NCI-H748 treated with DMSO at 0.1 percent for 48 hours (cell line): Measurements from ENCODE around the gene VPS51.

Experiments used
- DNase-seq: peaks from one replicate; lab custom pipeline; 2025; lab: John Stamatoyannopoulos, UW

Gene VPS51

DNA sequence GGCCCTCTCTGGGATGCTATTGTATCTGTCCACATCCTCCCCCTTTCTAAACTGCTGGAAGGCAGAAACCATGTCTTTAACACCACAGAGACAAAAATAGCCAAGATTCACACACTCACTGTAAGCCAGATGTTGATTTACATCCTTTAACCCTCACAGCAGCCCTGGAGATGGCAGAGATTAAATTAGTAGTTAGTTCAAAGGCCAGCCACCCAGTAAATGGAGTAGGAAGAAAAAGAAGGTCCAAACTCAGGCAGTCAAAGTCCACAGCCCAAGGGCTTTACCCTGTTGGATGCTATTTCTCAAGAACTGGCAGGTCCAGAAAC is 23.6 kb downstream of the VPS51 start:
- no peak for DNase-seq

DNA sequence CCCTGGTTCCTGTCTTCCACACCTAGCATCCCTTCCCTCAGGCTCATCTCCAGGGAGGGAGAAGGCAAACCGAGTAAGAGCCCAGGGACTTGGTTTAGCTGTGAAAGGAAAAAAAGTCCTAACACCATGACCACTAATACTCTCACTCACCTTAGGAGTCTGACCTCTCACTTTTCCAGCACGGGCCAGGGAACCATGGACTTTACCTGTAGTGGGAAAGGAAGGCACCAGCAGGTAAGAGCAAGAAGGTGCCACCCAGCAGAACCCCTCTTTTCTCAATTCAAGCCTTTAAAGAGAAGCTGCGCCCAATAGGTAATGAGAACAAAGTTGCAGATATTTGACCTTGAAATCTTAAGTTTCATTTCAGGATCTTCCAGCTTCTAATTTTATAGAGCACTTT is 24.8 kb downstream of the VPS51 start:
- DNase-seq = no peak

DNA sequence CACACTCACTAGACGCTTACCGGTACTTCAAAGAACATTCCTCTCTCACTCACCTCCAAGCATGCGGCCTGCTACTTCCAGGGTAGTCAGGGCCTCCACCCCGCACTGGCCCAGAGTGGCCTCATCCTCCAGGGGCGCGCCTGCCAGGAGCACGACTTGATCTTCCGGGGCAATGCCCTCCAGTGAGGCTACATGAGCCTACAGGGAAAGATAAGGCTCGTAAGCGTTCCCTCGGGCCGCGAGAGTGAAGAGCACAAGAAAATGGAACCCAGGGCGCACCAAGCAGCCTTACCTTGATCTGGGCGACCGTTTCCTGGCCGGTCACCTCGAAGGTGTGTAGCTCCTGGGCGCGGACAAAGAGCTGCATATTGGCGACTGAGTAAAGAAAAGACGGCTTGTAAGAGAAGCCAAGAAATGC is 25.4 kb downstream of the VPS51 start:
- DNase-seq = no peak

DNA sequence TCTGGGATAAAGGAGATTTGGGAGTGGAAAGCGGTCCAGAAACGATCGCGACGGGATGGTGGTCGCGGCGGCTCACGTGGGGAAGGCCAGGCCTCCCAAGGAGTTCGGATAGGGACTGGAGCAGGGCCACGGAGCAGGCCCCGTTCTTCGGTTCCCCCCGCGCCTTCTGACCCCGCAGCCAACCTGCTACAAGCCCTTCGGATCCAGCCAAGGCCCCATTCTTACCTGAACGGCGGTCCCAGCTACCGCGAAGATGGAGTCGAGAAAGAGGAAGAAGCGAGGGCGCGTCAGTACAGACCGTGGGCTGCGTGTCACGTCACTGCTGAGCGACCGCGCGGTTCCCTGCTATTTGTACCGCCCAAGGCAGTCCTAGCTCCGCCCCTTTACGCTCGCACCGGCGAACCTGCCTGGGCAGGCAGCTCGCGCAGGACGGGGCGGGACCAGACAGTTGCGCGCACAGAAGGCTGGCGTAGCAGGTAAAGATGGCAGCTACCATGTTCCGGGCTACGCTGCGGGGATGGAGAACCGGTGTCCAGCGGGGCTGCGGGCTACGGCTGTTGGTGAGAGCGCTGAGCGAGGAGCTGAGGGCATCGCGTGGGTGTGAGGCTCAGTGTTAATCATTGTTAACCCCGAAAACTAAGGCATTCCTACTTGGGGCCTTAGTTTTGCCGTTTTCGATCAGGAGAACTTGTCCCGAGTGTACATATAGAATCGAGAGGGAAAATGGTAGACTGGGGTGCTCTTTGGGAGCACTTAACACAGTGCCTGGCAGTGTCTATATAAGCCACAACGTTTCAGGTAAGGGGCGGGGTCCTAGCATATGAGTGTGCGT is 26.1 kb downstream of the VPS51 start, which contains the start of the genes FAU and MRPL49:
TSS of gene FAU (minus strand) at position 270 of the 832 bp plus-strand sequence. CDS start 321 bp downstream, outside the sequence.
TSS of gene MRPL49 (plus strand) at position 457 of the 832 bp plus-strand sequence. CDS start at position 483, 26 bp downstream.
- DNase-seq = peak; percentile 96

DNA sequence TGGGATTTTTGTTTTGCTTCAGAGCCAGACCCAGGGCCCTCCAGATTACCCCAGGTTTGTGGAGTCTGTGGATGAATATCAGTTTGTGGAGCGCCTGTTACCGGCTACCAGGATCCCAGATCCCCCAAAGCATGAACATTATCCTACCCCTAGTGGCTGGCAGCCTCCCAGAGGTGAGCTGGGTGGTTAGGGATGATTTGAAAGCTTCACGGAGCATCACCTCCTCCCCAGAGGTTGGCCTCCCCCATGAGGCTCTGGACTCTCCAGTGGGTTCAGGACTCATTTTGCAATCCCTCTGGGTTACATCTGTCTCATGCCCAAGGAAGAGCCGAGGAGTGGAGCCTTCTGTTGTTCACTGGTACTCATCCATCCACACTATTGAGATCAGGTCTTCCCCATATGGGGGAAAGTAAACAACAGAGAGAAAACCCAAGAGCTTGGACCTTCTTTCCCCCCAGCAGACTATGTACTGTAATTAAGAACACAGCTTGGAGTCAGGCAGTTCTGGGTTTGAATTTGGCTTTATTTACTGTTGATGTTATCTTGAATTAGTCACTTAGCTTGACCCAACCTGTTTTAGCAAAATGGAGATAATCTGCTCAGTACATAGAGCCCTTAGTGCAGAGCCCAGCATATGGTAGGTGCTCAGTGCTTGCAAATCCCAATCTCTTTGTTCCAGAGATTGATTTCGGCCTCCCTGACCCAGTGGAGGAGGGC is 28.6 kb downstream of the VPS51 start:
- DNase-seq = no peak

DNA sequence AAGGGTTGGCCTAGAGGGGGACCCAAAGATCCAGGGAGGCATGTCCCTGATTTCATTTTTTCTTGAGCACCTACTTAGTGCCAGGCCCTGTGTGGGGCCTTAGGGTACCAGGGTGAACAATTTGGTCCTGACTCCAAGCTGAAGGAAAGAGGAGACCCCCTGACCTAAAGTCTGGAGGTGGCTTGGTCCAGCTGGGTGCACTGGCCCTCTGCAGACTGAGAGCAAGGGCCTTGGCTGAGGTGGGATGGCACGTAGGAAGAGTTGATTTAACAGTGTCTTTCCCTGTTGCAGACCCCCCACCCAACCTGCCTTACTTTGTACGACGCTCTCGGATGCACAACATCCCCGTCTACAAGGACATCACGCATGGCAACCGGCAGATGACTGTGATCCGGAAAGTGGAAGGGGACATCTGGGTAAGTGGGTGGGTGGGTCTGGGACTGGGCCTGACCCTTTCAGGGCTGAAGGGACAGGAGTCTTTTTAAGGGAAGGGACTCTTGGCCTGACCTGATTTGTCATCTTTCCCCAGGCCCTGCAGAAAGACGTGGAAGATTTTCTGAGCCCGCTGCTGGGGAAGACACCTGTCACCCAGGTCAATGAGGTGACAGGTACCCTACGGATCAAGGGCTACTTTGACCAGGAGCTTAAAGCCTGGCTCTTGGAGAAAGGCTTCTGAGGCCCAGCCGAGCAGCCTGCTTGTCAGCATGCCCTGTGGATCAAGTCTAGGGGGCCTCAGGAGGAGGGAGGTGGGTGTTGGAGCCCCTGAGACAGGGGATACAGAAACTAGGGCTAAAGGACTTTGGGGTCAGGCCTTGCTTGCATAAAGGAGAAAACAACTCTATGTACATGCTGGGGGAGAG is 29.4 kb downstream of the VPS51 start:
- DNase-seq = no peak

DNA sequence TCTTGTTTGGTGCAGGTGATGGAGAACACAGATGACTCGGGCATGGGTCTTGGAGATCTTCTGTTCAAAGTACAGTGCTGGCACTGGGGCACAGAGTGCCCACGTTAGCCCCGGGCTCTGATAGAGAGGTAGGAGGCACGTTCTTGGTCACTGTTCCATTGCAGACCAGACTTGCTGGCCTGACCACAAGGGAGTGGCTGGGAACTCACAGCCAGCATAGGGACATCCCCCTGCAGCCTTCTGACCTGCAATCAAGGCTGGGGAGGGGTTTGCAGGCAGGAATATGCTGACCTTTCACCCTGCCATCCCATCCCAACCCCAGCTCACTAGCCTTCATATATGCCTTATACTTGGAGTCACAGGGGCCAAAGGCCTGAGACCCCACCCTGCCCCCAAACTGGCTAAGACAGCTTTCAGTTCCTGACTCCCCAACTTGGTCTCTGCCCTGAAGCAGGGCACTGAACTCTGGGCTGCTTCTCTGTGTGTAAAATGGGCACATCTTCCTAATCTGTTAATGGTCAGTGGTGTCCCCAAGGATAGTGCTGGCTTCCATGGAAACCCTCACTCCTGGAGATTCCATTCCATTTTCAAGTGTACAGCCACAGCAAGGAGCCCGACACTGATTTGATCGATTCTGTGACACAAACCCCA is 30.7 kb downstream of the VPS51 start:
- DNase-seq = no peak

DNA sequence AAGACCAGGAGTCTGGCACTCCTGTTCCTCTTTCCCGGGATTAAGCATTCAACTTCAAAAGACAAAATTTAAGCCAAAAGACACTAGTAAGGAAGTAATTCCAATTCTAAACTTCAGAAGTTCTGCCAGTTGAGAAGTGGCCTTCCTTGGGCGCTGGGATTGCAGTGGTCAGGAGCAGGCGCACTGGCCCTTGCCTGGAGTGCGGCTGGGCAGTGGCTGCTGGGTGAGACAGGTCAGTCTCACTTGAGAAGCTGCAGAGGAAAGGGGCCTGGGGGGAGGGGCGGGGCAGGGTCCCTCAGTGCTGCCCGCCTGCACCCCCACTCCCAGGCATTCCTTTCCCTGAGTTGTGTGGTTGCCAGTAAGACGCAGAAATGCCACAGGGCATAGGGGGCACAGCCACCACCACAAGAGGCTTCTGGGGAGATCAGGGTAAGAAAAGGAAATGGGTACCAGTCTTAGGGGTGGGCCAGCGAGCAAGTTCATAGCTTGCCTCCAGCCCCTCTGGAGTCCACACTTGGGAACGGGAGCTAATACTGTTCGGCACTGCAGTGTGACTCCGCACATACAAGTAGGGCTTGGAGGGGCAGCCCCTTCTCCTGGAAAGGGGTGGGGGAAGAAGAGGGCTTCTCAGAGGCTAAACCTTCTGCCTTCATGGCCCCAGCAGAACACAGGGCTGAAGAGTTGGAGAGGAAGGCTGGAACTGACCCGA is 31.6 kb downstream of the VPS51 start:
- no peak for DNase-seq

DNA sequence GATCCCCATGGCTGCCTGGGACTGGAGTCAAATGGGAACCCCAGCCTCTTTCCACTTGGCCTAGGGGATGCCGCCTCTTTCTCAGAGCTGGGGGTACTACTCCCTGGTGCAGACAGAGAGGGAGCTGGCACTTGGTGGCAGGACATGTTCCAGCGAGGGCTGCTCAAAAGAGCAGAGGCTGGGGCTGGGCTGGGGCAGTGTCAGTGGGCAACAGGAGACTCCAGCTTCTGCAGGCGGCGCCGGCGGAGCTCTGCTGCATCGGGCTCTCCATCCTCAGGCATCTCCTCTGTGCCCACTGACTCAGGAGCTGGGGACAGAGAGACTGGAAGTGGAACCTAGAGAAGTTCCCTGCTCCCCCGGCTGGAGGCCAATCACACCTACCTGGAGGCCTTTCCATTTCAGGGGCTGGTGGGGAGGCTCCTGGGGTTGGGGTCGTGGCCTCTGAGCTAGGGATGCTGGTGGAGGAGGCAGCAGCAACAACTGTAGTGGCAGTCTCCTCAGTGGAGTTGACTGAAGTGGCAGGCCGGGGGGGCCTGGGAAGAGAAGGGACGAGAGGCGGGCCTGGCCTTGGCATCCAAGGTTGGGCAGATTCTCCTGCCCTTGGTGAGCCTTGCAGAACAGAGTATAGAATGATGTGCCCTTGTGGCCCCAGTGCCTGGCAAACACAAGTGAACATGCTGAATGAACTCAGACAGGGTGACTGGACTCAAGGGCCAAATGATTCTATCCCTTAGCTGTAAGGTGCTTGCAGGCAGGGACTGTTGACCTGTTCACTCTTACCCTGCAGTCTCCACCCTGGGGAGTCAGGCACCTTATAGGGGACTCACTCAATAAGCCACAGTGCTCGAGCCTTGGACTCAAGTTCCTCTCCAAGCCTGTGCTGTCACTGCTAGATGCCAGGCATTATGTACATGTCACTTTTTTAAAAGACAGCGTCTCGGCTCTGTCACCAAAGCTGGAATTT is 32.5 kb downstream of the VPS51 start:
- no peak for DNase-seq

DNA sequence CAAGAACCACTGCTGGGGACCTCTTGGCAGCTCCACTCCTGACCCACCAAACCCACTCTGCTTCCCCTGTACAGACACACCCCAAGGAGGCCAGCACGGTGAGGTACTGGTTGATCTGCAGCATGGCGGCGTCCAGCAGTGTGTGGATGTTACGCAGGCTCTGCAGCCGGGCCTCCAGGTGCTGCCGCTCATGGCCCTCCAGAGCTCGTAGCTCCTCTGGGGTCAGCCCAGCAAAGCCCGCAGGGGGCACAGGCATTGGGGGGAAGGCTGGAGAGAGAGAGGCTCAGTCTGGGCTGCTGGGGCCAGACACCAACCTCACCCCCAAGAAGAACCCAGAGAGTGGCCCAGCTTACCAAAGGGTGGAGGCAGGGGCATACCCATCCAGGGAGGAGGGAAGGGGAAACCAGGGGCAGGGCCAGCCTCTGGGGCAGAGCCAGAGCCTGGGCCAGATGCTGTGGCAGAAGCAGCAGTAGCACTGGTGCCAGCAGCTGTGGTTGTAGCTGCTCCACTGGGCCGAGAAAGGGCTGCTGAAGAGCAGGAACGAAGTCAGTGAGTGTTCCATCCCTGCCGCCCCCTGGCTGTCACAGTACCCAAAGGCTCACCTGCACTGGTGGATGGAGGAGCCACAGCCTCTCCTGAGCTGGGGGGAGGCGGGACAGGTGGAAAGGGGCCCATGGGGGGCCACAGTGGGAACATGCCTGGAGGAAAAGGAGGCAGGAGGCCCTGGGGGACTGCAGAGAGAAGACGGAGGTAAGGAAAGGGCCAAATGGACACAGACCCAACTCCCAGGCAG is 33.8 kb downstream of the VPS51 start:
- no peak for DNase-seq

DNA sequence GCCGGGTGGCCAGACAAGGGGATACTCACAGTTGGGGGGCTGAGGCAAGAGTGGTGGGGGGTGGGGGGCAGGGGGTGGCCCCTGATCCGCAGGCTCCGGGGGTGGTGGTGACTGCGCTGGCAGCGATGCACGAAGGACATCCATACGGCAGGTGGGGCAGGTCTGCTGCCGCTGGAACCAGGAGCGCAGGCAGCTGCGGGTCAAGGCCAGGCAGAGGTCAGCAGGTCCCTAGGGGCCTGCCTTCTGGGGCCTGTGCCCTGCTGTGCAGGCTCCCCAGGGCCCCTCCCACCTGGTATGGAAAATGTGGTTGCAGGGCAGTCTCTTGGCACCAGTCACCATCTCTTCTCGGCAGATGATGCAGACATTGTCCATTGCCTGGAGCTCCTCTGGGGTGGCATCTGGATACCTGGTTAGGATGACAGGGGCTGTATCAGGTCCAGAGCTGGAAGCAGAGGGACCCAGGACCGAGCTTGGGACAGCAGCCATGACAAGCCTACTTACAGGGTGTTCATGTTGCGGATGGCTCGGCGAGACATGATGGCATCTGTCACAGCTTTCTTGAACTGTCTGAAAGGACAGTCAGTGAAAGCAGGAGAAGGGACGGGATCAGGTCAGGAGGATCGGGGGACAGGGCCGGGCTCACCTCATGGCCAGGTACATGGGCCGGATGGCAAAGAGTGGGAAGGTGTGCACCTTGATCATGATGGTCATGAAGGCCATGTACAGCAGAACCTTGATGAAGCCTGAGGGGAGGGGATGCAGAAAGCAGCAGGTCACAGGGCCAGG is 34.8 kb downstream of the VPS51 start:
- DNase-seq = no peak

DNA sequence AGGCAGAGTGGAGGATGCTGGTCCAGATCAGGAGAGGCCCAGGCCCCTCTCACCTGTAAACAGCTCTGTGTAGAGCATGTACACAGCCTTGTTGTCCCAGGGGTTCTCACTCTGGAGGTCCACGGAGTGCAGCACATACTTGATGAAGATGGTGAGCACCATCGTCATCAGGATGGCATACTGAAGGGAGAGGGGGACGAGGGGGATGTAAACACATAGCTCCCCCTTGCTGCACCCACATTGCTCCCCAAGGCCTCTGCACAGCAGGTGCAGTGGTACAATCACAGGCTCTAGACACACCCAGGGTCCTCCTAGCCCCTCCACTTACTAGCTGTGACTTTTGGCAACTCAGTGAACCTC is 35.4 kb downstream of the VPS51 start:
- no peak for DNase-seq

DNA sequence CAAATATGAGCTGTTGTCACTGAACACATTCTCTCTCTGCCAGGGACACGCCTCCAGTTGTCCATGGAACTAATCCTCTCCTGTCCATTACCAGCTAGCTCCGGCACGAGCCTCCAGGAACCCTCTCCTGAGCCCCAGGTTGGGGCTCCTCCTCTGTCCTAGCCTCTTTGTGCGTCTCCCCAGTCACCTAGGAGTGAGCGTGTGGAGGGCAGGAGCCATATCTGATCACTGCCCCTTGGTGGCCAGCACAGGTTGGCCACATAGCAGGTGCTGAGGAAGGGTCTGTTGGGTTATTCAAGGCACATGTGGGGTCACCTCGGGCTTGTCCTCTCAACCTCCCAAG is 35.9 kb downstream of the VPS51 start:
- no peak for DNase-seq

DNA sequence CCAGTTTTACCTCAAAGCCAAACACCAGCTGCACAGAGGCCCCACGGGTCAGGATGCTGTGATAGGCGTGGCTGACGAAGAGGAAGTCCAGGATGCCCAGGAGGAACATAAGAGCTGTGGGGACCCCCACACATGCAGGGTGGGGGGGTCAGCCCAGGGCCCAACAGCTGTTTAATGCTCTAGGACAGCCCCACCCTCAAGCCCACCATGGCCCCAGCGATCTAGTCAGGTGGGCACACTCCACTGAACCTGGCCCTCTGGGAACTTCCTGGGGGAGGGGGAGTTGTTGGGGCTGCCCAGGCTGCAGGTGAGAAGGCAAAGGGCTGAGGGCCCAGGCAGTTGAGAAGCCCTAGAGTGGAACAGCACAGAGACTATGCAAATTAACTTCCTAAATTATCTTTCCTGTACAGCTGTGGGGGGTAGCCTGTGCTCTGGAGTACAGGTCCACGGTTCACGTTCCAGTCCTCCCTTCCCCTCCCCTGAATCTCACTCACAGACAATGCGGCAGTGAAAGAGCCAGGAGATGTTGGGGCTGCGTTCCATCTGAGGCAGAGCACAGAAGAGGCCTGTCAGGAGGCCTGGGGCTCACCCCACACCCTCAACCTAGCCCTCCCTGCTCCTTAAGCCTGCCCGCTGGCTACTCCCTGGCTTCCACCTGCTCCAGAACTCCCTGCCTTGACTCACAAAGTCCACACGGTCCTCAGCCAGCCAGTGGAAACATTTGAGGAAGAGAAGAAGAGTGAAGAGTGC is 36.4 kb downstream of the VPS51 start:
- no peak for DNase-seq

DNA sequence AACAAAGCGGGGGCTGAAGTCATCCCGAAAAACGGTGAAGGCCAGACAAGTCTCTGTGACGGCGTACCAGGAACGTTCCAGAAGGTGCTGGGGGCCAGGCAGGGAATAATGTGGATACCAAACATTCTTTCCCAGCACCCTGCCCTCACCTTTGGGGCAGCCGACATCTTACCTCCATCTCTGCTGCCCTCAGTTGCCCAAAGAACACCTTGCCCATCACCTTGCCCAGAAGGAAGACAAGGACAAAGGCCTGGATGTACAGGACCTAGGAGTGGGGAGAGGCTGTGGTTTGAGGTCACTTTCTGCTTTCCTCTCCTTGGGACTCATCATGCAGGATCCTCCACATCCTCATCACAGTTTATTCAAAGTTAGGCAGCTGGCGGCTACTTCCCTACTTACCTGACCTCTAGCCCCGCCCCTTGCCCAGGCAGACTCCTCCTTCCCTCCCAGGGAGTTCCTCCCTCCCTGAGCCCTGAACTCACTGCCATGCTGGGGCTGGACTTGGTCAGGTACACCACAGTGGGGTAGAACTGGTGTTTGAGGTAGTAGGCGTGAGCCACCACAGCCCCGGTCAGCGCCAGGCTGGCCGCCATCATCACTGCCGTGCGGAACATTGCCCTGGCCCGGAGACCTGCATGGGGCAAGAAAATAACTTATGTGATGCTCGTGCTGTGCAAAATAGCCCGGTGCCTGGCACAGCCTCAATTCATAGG is 37.1 kb downstream of the VPS51 start:
- DNase-seq = peak; percentile 4

DNA sequence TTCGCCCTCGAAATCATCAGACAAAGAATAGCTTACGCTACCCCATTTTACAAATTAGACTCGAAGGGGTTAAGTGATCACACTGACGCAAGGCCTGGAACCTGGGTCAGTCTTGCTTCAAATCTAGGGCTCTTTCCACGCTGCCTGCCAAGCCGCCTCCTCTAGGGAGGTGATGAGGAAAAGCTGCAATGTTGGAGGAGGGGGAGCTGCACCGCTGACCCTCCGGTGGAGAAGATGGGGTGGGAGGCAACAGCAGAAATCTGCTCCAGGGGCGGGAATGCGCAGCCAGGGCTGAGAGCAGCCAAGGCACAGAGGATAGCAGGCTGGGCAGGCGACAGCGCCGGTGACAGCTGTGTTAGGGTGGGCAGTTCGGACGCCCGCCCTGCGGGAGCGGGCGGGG is 37.7 kb downstream of the VPS51 start:
- DNase-seq = no peak

DNA sequence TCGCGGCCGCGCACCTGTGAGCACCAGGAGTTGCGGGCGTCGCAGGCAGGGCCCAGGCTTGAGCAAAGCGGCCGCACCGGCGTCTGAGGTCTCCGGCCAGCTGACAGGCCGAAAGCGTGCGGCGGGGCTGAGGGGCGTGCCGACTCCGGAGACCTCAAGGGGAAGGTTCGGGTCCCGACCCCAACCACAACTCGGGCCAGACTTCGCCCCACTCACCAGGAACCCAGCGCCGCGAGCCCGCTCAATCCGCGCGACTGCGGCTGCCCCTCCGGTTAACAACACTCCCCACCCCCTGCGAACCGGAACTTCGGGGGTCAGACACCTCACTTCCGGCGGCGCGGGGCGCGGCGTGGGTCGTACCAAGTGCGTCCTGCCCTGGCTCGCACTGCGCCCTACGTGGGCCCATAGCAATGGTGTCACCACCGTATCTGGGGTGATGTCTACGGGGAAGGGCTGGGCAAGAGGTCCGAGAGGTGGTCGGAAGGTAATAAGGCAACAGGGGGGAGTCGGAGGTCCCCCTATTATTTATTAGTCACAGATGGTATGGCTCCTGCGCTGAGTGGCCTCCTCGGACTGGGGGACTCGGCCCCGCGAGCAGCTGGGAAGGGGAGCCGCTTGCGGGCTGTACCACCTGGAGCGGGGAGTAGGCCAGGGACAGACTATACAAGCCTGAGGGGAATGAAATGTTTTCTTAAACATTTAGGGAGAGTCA is 38.4 kb downstream of the VPS51 start, which contains the start of gene SYVN1:
TSS of gene SYVN1 (minus strand) at position 280 of the 712 bp plus-strand sequence. CDS start 918 bp downstream, outside the sequence.
- DNase-seq = peak; percentile 92
